Activated CD4-positive, alpha-beta T cell treated with anti-CD3 and anti-CD28 coated beads, Interleukin-2, amount 50 U/mL, for 48 hours (primary cell): Measurements from ENCODE around the gene NPR1.
A peak's percentile ranks its signal among the peaks of the same experiment; 100 is the strongest.
"Not testable (repeated sequence)": the region's sequence is repeated elsewhere in the genome, so short reads cannot be mapped to it uniquely, and the experiment has no call there.

Experiments used
- DNase-seq, 2 experiments: peaks; one replicate each; pipeline ENCODE4 v3.0.0-alpha.2; 2020

The NPR1 gene

DNA sequence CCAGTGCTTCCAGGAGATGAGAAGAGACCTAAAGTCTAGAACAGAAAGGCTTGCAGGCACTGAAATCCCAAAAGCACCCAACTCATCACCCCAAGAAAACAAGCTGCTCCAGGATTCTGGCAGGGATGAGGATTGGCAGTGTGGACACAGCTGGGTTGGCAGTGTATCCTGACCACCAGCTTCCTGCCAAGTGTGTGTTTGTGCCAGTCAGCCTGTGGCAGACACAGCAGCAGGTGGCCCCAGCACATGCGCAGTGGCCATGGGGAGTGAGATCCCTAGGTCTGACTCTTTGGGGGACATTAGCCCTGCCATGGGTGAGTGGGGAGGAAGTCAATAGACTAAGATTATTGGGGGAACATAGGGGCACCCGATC is 28.6 kb upstream of the NPR1 start:
- DNase-seq: no peak

DNA sequence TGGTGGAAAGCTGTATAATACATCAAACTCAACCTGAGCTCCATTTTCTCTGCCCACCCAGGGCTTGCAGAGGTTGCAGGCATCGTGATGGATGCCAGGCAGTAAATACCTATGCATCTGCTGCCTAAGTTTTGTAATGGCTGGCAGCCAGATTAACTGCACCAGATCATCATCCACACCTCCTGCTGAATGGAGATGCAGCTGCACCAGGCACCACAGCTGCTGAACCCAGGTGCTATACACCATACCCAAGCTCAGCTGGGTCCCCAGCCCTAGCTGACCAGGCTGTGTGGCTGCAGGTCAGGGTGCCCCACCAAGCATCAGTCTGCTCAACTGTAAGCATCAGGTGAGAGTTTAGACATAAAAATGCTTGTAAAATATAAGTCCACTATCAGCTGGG is 26.7 kb upstream of the NPR1 start:
- no peak for DNase-seq

DNA sequence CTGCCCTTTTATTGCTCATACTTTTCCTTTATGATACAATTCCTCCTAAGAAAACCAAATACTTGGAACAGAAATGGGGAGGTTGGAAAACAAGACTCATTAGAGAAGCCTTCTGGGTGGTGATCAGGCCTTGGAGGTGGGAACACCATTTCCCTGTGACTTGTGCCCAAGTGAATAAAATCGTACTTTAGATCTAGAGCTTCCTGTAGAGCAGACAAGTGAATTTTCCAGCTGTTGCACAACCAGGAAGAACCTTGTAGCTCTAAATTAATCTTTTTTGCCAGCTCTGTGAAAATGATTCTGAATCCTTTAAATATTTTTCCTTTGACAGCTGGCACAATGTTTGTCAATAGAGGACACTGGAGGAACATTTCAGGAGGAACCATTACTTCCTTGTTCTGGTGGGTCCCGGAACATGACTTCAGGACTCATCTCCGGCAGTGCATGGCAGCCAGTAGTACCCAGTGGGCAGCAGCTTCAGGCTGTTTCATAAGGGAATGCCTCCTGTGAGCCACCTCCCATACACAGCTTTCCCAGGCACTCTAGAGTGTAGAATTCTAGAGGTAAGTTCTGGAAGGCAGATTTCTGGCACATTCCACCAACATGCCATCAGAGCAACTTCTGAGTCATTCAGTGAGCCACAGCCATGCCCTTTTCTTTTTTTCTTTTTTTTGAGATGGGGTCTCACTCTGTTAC is 25.5 kb upstream of the NPR1 start:
- no peak for DNase-seq

DNA sequence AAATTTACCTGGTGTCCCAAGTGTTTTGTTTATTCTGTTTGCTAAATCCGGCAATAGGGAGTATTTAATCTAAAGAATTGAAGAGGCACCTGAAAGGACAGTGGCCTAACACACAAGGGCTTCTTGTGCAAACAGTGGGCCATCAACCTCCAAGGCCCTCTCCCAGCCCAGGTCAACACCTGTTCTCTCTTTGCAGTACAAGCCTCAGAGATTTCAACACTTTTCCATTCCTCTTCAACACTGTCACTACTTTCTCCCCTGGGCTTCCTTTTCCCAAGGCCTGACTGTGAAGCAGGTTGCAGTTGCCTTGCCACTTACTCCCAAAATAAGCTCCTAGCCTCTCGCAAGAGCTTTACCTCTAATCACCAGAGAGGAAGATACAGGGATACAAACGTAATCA is 23.2 kb upstream of the NPR1 start:
- DNase-seq: no peak

DNA sequence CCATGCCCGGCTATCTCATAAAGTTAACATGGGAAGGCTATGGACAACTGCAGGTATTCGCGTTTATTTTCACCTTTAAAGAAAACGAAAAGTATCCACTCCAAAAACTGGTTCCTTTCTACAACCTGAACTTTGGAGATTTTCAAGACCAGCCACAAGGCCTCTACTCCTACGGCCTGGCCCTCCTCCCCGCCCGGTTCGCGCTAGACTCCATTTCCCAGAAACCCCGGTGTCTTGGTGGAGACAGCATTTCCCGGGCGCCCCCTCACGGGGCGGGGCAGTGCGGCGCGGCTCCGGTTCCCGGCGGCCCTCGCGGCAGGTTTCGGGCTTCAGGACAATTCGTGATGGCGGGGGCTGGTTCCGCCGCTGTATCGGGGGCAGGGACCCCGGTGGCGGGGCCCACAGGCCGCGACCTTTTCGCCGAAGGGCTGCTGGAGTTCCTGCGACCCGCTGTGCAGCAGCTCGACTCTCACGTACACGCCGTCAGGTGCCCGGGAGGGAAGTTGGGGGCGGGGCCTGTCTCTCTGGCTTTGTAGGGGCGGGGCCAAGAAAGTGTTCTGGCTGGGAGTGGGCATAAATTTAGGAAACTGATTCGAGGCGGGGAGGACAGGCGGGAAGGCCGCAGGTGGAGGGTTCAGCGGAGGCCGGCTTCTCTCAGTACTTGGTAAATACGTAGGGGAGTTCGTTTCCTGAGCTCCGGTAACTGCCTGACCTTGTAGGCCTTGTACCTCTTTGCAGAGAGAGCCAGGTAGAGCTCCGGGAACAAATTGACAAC is 19.9 kb upstream of the NPR1 start, which contains the start of gene SNAPIN:
TSS of gene SNAPIN (plus strand) at position 304 of the 775 bp plus-strand sequence. CDS start at position 345, 41 bp downstream.
- peak; percentile 92 to 95 for DNase-seq

DNA sequence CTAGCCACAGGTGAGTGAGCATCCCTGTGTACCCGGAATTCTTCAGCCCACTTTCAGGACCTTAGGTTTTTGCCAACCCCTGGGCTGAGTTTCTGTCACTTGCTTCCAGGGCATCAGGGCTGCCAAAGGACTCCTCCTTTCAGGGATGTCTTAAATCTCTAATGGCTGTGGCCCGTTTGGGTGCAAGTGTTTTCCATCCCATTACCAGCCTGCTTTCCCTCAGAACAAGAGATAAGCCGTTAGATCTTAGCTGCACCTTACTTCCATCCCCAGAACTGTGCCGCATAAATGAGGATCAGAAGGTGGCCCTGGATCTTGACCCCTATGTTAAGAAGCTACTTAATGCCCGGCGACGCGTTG is 19.3 kb upstream of the NPR1 start:
- DNase-seq: no peak

DNA sequence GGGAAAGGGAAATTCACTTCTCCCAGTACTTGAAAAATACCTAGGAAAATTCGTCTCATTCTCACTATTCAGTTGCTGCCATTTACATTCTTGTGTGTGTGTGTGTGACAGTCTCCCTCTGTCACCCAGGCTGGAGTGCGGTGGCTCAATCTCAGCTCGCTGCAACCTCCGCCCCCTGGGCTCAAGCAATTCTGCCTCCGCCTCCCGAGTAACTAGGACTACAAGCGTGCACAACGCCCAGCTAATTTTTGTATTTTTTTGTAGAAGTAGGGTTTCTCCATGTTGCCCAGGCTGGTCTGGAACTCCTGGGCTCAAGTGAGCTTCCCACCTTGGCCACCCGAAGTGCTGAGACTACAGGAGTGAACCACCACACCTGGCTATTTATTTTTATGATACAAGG is 18.8 kb upstream of the NPR1 start:
- no peak for DNase-seq

DNA sequence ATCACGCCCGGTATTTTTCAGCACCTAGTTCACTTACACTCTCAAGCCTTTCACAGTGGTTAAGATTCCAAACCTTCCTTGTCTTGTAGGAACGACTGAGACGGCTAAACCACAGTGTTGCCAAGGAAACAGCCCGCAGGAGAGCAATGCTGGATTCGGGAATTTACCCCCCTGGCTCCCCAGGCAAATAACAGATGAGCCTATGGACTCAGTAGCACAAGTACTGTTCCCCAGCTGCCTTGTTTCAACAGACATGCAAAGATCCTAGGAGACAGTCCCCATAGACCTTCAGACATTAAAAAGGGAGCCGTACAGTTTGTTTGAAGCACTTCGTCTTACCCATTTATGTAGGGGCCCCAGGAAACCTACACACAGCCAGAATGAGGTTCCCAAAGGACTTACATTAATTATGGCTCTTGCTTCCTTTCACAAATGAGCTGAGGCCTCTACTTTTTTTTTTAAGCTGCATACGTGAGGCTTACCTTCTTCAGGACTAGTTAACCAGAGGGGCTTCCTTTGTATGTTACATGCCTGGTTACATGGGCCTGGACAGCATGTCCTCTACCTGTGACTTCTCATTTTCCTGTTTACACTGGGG is 17.3 kb upstream of the NPR1 start:
- no peak for DNase-seq

DNA sequence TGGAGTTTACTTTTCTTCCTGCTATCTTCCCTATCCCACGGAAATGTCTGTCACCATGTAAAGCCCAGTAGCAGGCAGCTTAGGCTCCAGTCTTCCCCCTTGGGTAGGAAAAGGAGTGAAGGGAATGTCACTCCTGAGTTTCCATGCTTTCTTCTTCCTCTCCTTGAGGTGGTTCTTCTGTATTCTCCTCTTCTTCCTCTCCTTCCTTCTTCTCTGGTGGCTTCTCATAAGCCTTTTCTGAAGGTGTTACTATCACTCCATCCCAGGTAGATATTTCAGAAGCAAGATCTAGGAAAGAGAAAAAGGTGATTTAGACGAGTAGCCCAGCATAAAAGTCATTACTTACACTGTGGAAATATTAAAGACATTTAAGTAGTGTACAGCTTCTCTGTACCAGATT is 16.2 kb upstream of the NPR1 start:
- DNase-seq: no peak

DNA sequence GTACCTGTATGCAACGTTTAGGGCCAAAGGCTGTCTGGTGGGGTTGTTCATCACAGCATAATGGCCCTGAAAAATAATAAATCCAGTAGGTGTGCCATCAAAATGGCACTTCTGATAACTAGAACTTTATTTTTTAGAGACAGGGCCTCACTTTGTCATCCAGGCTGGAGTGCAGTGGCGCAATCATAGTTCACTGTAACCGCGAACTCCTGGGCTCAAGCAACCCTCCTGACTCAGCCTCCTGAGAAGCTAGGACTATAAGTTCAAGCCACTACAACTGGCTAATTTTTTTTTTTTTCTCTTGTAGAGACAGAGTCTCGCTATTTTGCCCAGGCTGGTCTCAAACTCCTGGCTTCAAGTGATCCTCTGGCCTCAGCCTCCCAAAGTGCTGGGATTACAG is 15.3 kb upstream of the NPR1 start:
- no peak for DNase-seq

DNA sequence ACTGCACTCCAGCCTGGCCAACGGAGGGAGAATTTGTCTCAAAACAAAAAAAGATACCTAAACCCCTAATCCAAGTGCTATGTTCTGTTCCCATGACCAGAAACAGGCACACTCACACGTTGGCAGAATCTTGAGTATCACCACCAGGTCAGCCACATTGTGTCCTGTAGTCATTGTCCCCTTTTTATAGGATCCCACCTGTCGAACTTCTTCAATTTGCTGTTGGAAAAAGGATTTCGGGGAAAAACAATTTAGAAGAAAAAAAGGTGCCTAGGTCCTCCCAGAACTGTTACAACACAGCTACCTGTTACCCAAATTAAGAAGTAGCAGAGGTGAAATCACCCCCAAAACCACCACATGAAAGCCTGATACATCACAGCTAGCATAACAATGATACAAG is 11.0 kb upstream of the NPR1 start:
- DNase-seq: no peak

DNA sequence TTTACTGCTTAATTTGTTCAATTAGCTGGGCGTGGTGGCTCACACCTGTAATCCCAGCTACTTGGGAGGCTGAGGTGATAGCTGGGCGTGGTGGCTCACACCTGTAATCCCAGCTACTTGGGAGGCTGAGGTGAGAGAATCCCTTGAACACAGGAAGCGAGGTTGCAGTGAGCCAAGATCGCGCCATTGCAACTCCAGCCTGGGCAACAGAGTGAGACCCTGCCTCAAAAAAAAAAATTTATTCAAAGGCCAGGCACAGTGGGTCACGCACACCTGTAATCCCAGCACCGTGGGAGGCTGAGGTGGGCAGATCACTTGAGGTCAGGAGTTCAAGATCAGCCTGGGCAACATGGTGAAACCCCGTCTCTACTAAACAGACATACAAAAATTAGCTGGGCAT is 9.8 kb upstream of the NPR1 start:
- not testable (repeated sequence) for DNase-seq

DNA sequence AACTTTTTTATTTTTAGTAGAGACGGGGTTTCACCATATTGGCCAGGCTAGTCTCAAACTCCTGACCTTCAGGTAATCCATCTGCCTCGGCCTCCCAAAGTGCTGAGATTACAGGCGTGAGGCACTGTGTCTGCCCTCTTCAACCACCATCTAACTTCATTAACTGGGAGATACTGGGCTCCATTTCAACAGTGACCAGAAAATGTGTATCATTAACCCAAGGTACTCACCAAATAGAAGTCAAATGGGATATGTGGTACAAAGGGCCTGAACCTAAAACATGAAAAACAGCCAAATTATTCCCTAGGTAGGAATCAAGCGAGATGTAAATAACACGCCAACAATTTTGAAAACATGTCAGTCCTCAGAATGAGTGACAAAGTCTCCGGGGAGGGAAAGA is 8.9 kb upstream of the NPR1 start:
- DNase-seq: no peak

DNA sequence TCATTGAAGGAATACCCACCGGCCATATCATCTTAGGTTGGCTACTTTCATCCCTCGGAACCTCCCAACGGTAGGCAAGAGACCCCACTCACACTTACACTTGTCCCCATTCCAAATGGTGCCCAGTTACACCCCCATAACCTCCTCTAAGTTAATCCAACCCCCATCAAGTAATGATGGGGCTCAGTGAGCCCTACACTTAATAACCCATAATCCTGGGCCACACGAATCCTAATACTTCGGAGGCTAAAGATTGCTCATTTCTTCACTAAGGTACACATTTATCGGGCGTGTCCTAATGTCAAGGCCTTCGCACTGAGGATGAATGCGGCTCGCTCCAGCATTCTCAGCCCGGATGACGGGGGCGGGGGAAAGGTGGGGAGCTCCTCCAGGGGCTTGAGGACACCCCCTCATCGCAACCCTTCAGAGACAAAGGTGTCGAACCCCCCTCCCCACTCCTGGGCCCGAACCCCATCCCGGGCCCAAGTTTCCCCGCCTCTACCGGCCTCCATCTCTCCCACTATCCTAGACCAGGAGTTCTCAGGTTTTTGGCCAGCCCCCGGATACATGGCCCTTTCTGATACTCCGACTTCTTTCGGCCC is 8.1 kb upstream of the NPR1 start:
- peak in 1 of 2 experiments; percentile 34 for DNase-seq

DNA sequence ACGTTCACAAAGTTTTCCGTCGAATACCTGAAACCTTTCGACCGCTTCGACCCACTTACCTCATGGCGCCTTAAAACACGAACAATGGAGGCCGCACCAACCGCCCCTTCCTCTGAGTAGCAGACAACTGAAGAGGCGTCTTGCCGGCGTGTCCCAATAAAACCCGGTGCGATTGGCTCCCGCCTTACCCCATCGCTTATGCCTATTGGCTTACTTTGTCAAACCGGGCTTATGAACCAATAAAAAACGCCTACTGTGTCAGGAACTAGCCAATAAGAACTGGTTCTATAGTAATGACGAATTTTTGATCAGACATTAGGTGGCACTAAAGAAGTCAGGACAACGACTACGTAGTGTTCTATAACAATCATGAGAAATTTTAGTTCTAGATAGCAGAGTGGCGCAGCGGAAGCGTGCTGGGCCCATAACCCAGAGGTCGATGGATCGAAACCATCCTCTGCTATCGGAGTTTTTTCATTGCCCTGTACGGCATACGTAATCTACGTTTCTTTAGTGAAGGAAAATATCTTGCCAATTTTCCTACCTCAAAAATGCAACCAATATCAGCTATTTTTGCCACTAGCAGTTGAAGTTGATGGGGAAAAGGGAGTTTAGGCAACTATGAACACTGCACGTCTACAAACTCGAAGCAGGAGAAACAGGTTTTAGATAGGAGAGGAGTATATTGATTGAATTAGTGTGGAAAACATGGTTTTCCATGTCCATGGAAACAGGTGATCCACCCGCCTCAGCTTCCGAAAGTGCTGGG is 7.4 kb upstream of the NPR1 start, which contains the start of gene ILF2:
TSS of gene ILF2 (minus strand) at position 135 of the 769 bp plus-strand sequence. CDS start at position 64, 71 bp downstream.
- peak; percentile 96 to 98 for DNase-seq

DNA sequence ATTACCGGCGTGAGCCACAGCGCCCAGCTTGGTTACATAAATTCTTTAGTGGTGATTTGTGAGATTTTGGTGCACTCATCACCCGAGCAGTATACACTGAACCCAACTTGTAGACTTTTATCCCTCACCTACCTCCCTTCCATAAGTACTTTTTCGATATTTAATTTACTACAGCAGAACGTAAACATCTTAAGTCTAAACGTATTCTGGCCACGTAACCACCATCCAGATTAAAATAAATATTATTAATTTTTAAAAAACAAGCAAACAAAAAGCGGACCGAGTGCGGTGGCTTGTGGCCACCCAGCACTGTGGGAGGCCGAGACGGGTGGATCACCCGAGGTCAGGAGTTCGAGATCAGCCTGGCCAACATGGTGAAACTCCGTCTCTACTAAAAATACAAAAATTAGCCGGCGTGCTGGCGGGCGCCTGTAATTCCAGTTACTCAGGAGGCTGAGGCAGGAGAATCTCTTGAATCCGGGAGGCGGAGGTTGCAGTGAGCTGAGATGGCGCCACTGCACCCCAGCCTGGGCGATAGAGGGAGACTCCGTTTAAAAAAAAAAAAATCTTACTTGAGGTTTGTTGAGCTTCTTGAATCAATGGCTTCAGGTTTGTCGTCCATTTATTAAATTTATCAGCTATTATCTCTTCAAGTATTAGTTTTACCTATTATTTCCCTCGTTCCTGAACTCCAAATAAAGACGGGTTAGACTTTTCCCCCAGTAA is 6.7 kb upstream of the NPR1 start:
- peak; percentile 69 to 74 for DNase-seq

DNA sequence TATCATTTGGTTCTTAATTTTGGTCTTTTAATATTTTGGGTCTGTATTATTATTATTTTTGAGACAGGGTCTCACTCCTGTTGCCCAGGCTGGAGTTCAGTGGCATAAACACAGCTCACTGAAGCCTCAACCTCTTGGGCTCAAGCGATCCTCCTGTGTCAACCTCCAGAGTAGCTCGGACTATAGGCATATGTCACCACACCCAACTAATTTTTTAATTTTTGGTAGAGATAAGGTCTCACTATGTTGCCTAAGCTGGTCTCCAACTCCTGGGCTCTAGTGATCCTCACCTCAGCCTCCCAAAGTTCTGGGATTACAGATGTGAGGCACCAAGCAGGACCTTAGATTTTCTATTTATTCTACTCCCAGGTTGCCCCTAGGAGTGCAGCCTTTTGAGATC is 5.0 kb upstream of the NPR1 start:
- DNase-seq: no peak

DNA sequence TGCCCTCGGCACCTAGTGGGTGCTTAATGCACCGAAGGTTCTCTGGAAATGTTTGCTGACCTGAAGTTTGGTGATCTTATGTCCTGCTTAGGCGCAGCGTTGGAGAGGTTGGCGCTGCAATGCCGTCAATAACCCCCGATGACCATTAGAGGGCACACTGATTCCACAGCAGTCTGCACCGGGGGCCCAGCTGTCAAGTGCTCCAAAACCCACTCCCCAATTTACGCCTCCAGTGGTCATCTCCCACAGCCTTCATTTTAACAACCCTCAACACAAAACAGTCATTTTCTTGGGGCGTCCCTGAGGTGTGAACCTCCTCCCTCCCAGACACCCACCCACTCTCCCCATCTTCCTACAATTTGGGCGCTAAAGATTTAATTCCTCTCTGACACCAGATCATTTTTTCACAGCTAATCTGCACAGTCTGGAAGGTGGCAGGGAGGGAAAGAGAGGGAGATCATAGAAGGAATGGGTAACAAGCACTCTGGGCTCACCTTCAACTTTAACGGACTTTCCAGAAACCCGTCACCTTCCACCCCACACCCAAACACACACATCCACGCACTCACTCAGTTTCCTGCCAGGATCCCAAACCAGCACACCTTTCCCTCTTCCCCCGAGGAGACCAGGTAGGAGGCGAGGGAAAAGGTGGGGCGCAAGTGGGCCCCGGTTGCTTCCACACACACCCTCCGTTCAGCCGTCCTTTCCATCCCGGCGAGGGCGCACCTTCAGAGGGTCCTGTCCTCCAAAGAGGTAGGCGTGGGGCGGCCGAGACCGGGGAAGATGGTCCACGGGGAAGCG is 570 bp upstream of the NPR1 start:
- DNase-seq: peak; percentile 56 to 66

DNA sequence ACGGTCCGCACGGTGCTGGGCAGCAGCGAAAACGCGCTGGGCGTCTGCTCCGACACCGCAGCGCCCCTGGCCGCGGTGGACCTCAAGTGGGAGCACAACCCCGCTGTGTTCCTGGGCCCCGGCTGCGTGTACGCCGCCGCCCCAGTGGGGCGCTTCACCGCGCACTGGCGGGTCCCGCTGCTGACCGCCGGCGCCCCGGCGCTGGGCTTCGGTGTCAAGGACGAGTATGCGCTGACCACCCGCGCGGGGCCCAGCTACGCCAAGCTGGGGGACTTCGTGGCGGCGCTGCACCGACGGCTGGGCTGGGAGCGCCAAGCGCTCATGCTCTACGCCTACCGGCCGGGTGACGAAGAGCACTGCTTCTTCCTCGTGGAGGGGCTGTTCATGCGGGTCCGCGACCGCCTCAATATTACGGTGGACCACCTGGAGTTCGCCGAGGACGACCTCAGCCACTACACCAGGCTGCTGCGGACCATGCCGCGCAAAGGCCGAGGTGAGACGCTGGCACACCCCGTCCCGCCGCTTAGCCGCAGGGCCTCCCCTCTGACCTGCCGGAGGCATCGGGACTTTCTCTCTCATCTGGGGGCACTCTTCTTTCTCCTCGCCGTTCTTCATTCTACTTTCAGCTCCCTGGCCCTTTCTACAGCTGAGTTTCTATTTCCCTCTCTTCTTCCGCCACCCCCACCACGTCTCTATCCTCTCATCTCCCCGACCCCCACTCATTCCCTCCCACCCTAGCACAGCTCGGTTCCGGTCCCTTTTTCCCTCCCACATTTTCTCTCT is 1.0 kb downstream of the NPR1 start:
- peak; percentile 25 to 30 for DNase-seq

DNA sequence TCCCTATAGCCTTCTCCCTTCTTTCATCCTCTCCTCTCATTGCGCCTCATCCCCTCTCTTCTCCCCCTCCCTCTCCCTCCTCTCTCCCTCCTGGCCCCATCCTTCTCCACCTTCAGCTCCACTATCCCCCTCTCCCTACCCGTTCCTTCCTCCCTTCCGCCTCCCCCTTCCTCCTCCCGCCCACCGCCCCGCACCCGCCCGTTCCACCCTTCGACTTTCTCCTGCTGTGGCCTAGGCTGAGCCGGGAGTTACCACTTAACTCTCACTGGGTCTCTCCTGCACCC is 1.6 kb downstream of the NPR1 start:
- no peak for DNase-seq

DNA sequence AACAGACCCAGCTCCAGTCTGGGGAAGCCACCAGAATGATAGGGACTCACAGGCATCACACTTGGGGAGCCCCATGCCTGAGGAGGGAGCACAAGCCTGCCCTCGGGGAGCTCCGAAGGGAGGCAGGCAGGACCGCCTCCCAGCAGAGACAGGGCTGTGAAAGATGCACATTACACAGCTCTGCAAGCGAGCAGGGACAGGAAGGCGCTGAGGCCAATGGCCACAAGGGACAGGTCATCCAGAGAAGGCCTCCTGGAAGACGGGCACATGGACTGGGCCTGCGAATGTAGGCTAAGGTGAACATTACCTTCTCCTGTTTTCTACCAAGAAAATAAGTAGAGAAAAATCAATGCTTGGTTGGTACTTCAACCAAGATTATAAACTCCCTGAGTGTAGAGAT is 4.2 kb downstream of the NPR1 start:
- DNase-seq: no peak
